GM10248 (cell line): Measurements from ENCODE around the gene MLANA.

Experiments used
- CTCF ChIA-PET: fragments of 300-600 bp; sonication (Branson Sonifier 250); formaldehyde crosslinking; extraction: SDS; loops from one replicate; lab custom pipeline; 2021; ENCODE audit warnings: antibody characterized with exemption; lab: Yijun Ruan, JAX
- POLR2A ChIA-PET: fragments of 350-650 bp; sonication (Branson Sonifier 250); formaldehyde crosslinking; extraction: SDS; loops from one replicate; lab custom pipeline; 2020; ENCODE audit warnings: antibody characterized with exemption; lab: Yijun Ruan, JAX
- DNase-seq: peaks from one replicate; pipeline ENCODE4 v3.0.0; 2012; ENCODE audit errors: extremely low spot score
- CTCF ChIP-seq: IDR thresholded peaks from 2 replicates; pipeline ENCODE4 v1.5.1; 2012; ENCODE audit warnings: mild to moderate bottlenecking, low read depth; ENCODE audit errors: extremely low read depth, missing control alignments, control extremely low read depth

MLANA gene

DNA sequence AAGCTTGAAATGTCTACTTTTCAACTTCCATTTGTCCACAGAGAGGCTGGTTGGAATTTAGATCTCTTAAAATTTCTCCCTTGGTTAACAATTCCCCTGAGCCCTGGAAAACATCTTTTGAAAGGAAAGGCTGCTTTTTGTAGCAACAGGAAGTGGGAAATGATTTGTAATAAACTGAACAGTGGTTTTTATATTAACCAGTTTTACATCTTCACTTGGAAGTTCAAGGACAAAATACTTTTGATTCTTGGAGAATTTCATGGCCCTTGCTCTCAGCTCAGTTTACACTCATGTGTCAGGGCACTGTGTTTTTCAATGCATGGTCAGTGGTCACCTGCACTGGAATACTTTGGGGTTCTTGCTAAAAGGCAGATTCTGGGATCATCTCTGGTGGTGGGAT lies 9.9 kb downstream of the MLANA start:
- POLR2A ChIA-PET, result no interaction called here
- CTCF ChIA-PET, result interaction anchor here (9.6 kb wide), 1 partner anchor 14 kb away, joined by 104 read pairs; no protein-coding TSS in a partner anchor
- no peak for TF ChIP-seq CTCF
- no peak for DNase-seq

DNA sequence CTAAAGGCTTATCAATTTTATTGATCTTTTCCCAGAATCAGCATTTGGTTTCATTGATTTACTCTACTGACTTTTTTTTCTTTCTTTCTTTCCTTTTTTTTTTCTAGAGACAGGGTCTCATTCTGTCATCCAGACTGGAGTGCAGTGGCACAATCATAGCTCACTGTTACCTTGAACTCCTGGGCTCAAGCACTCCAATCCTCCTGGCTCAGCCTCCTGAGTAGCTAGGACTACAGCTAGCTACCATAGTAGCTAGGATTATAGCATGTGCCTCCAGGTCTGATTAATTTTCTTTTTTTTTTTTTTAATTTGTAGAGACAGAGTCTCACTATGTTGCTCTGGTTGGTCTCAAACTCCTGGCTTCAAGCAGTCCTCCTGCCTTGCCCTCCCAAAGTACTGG lies 11.7 kb downstream of the MLANA start:
- ChIA-PET CTCF (interaction anchor here (0.6 to 9.6 kb wide), 3 partner anchors 16 to 152 kb away, joined by 3 to 104 read pairs (median 4); no protein-coding TSS in a partner anchor), POLR2A (no interaction called here)
- TF ChIP-seq CTCF, result no peak
- DNase-seq, result no peak

DNA sequence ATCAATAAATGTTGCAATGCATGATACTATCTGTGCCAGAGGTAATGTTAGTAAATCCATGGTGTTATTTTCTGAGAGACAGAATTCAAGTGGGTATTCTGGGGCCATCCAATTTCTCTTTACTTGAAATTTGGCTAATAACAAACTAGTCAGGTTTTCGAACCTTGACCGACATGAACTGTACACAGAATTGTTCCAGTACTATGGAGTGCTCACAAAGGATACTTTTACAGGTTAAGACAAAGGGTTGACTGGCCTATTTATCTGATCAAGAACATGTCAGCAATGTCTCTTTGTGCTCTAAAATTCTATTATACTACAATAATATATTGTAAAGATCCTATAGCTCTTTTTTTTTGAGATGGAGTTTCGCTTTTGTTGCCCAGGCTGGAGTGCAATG lies 18.2 kb downstream of the MLANA start:
- no peak for DNase-seq
- CTCF ChIA-PET, result interaction anchor here (1.3 kb wide), 2 partner anchors 11 to 71 kb away, joined by 3 to 4 read pairs; no protein-coding TSS in a partner anchor
- POLR2A ChIA-PET, result no interaction called here
- no peak for TF ChIP-seq CTCF

- no peak for DNase-seq
- ChIA-PET CTCF (interaction anchor here (1.3 kb wide), 2 partner anchors 10 to 70 kb away, joined by 3 to 4 read pairs; no protein-coding TSS in a partner anchor), POLR2A (no interaction called here)
- no peak for TF ChIP-seq CTCF
Measured at GRCh38 chr9:5909976-5910375, 19.3 kb downstream of the MLANA start.

DNA sequence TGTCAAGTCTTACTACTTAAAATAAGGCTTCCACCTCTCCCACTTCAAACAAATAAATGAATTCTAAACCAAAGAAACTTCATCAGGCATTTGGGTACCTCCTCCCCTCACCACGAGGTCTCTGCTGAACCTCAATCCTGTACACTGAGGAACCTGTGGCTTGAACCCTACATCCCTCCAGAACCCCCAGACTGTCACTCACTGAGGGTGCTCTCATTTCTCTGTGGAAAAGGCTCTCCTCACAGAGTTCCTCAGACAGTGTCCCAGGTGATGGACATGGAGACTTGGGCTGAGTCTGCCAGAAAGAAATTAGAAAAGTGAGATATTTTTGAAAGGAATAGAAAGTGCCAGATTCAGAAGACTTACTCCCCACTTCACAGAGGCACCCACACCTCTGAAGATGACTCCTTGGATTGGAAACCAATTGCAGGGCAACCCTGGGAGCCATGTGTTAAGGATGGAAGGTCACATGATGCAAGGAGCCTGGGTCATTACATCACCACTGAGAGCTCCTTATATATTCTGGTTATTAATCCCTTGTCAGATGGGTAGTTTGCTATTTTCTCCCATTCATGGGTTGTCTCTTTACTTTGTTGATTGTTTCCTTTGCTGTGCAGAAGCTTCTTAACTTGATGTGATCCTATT lies 19.8 kb downstream of the MLANA start:
- DNase-seq, result no peak
- ChIA-PET POLR2A (no interaction called here), CTCF (interaction anchor here (0.9 to 1.3 kb wide), 3 partner anchors 14 to 70 kb away, joined by 3 to 4 read pairs (median 3); no protein-coding TSS in a partner anchor)
- no peak for TF ChIP-seq CTCF

DNA sequence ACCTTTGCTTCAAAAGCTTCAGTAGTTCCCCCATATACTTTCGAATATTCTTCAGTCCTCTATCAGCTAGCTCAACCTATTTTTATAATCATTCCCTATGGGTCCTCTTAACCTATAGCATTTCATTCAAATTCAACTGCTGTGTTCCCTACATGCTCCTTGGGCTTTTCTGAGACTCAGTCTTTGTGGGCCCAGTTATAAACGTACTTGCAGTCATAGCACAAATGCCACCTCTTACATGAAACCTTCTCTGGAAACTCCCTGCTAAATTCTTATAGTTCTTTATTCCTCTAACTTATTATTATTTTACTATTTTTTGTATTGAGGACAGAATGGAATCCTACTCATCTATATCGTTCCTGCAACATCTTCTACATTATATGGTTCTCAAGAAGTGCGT lies 24.7 kb downstream of the MLANA start:
- CTCF ChIA-PET, result no interaction called here

More for the DNA sequence above, 24.7 kb downstream of the MLANA start:
- no peak for DNase-seq
- POLR2A ChIA-PET, result no interaction called here
- TF ChIP-seq CTCF, result no peak
